Ishikawa (cell line): ENCODE measurements around the gene CD82.

ENCODE experiments used
- CEBPB ChIP-seq: IDR thresholded peaks from 2 replicates; pipeline ENCODE4 v1.6.1; 2012
- EGR1 ChIP-seq: IDR thresholded peaks from 2 replicates; pipeline ENCODE4 v1.6.1; 2012
- EP300 ChIP-seq: IDR thresholded peaks from 2 replicates; pipeline ENCODE4 v1.6.1; 2012; ENCODE audit warnings: borderline replicate concordance
- NFIC ChIP-seq: IDR thresholded peaks from 2 replicates; pipeline ENCODE4 v1.6.1; 2012
- RAD21 ChIP-seq: IDR thresholded peaks from 2 replicates; pipeline ENCODE4 v1.6.1; 2012; ENCODE audit warnings: low read depth
- TAF1 ChIP-seq: IDR thresholded peaks from 2 replicates; pipeline ENCODE4 v1.6.1; 2012; ENCODE audit warnings: low read depth, mild to moderate bottlenecking
- TCF12 ChIP-seq: IDR thresholded peaks from 2 replicates; pipeline ENCODE4 v1.6.1; 2012; ENCODE audit warnings: low read depth
- TEAD4 ChIP-seq: IDR thresholded peaks from 2 replicates; pipeline ENCODE4 v1.6.1; 2012
- YY1 ChIP-seq: IDR thresholded peaks from 2 replicates; pipeline ENCODE4 v1.6.1; 2012; ENCODE audit warnings: low read depth
- TF ChIP-seq, protein P1 (sequence below): IDR thresholded peaks from 2 replicates; pipeline ENCODE4 v1.6.1; 2012
- TF ChIP-seq, protein P2 (sequence below): IDR thresholded peaks from 2 replicates; pipeline ENCODE4 v1.6.1; 2012; ENCODE audit warnings: low read depth, mild to moderate bottlenecking

DNA sequence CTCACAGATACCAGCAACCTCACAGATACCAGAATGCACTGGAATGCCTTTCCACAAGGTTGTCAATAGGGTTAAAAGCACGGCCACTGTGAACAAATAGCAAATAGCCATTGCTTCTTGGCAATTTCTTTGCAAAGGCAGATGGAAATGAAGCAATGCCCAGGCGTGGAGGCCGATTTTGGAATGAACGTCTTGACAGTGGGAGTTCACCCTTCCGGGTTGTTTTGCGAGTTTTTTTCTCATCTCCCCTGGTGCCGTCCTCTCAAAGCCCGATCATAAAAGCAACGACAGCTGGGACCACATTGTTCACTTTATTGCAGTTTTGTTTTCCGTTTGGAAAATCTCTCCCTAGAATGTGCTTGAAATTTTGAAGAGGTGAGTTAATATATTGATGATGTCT, 38.0 kb upstream of the CD82 start:
- TF ChIP-seq TAF1 (no peak), RAD21 (no peak), CEBPB (no peak), NFIC (no peak), TEAD4 (no peak), EGR1 (no peak), TCF12 (no peak), YY1 (no peak), EP300 (no peak)
- TF ChIP-seq, protein P1, sequence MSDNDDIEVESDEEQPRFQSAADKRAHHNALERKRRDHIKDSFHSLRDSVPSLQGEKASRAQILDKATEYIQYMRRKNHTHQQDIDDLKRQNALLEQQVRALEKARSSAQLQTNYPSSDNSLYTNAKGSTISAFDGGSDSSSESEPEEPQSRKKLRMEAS: no peak
- TF ChIP-seq, protein P2, sequence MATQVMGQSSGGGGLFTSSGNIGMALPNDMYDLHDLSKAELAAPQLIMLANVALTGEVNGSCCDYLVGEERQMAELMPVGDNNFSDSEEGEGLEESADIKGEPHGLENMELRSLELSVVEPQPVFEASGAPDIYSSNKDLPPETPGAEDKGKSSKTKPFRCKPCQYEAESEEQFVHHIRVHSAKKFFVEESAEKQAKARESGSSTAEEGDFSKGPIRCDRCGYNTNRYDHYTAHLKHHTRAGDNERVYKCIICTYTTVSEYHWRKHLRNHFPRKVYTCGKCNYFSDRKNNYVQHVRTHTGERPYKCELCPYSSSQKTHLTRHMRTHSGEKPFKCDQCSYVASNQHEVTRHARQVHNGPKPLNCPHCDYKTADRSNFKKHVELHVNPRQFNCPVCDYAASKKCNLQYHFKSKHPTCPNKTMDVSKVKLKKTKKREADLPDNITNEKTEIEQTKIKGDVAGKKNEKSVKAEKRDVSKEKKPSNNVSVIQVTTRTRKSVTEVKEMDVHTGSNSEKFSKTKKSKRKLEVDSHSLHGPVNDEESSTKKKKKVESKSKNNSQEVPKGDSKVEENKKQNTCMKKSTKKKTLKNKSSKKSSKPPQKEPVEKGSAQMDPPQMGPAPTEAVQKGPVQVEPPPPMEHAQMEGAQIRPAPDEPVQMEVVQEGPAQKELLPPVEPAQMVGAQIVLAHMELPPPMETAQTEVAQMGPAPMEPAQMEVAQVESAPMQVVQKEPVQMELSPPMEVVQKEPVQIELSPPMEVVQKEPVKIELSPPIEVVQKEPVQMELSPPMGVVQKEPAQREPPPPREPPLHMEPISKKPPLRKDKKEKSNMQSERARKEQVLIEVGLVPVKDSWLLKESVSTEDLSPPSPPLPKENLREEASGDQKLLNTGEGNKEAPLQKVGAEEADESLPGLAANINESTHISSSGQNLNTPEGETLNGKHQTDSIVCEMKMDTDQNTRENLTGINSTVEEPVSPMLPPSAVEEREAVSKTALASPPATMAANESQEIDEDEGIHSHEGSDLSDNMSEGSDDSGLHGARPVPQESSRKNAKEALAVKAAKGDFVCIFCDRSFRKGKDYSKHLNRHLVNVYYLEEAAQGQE: no peak
